Activated CD4-positive, alpha-beta T cell treated with anti-CD3 and anti-CD28 coated beads, Interleukin-2, amount 10 ng/mL, durations not matched to agents 24 days and 14 days (primary cell): ENCODE data around the gene RPS6KA6. TPM values are rescaled to one million over a fixed set of nuclear protein-coding genes. Genes with fewer than 3 reads are reported as not detected.

Experiments used
- DNase-seq: peaks from one replicate; pipeline ENCODE4 v3.0.0; 2022
- H3K27ac Mint-ChIP-seq: one replicate; pipeline ENCODE4 v1.8.0; 2022; ENCODE audit warnings: mild to moderate bottlenecking, mixed read lengths
- H3K27me3 Mint-ChIP-seq: one replicate; pipeline ENCODE4 v1.8.0; 2022; ENCODE audit warnings: mixed read lengths
- H3K36me3 Mint-ChIP-seq: one replicate; pipeline ENCODE4 v1.8.0; 2022; ENCODE audit warnings: low read depth, mild to moderate bottlenecking, mixed read lengths
- H3K4me1 Mint-ChIP-seq: one replicate; pipeline ENCODE4 v1.8.0; 2021; ENCODE audit warnings: mixed read lengths
- H3K4me3 Mint-ChIP-seq: one replicate; pipeline ENCODE4 v1.8.0; 2022; ENCODE audit warnings: mild to moderate bottlenecking, moderate library complexity, mixed read lengths
- H3K9me3 Mint-ChIP-seq: one replicate; pipeline ENCODE4 v1.8.0; 2021; ENCODE audit warnings: mixed read lengths
- intact Hi-C: fragments of 100-400 bp; cut with micrococcal nuclease; formaldehyde crosslinking; loops from one replicate; pipeline ENCODE4 v1.15.1; 2023
- total RNA-seq: library from RNA; stranded (reverse); gene quantifications from 2 replicates; pipeline ENCODE4 v1.2.3, GENCODE V29; 2022

The RPS6KA6 gene
- total RNA-seq, 1 donor from 2014 or later: not detected

- Mint-ChIP-seq H3K27ac (no peak overlapping the region), H3K36me3 (no peaks in the 10 kb centered on the region), H3K9me3 (no peaks in the 10 kb centered on the region), H3K27me3 (peaks cover 8% of the 10 kb centered on the region), H3K4me1 (no peaks in the 10 kb centered on the region), H3K4me3 (peak overlapping the region; percentile 36)
- DNase-seq: no peak
- intact Hi-C loops: no loop called here
Measured at GRCh38 chrX:84186603-84187532, 1.1 kb downstream of the RPS6KA6 start.

GRCh38 chrX:84182516-84182915 lies 5.5 kb downstream of the RPS6KA6 start:
- Mint-ChIP-seq H3K27me3 (peaks cover 5% of the 10 kb centered on the region), H3K4me3 (no peak overlapping the region), H3K27ac (no peak overlapping the region), H3K36me3 (no peaks in the 10 kb centered on the region), H3K4me1 (no peaks in the 10 kb centered on the region), H3K9me3 (no peaks in the 10 kb centered on the region)
- intact Hi-C loops: no loop called here
- DNase-seq: no peak

DNA sequence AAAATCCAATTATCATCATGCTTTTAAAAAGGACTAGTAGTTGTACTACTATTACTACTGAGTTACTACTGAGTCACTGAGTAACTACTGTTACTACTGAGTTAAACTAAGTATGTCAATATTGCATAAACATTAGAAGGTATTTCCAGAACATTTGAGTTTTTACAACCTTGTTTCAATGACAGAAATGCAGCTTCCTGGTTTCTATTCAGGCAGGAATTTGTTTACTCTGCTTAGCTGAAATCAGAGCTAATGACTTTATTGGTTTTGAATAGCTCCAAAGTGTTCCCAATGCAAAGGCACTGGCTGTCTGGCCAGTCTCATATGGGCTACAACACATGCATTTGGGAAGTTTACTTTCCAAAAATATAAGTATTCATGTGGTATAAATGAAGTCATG lies 12.0 kb downstream of the RPS6KA6 start:
- Mint-ChIP-seq H3K4me3 (no peak overlapping the region), H3K9me3 (no peaks in the 10 kb centered on the region), H3K4me1 (no peaks in the 10 kb centered on the region), H3K36me3 (no peaks in the 10 kb centered on the region), H3K27ac (no peak overlapping the region), H3K27me3 (no peaks in the 10 kb centered on the region)
- no peak for DNase-seq
- intact Hi-C loops: no loop called here

DNA sequence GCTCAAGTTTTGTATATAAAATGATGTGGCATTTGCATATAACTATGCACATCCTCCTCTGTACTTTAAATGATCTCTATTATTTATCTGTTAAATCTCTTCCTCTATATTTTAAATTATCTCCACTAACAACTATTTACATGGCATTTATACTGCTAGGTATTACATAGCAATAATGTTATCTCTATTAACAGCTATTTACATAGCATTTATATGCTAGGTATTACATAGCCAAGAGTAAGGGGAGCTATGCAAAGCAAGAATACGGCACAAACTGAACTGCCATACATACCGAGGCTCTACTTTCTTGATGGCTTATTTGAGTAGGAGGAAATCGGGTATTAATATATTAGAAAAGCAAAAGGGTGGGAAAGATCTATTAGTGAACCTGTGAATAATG lies 12.7 kb downstream of the RPS6KA6 start:
- intact Hi-C loops: no loop called here
- no peaks in the 10 kb centered on the region for H3K36me3 Mint-ChIP-seq
- no peaks in the 10 kb centered on the region for H3K27me3 Mint-ChIP-seq
- H3K9me3 Mint-ChIP-seq: no peaks in the 10 kb centered on the region
- no peak overlapping the region for H3K4me3 Mint-ChIP-seq
- H3K4me1 Mint-ChIP-seq: no peaks in the 10 kb centered on the region
- no peak overlapping the region for H3K27ac Mint-ChIP-seq
- no peak for DNase-seq

GRCh38 chrX:84174348-84174747 lies 13.7 kb downstream of the RPS6KA6 start:
- Mint-ChIP-seq H3K4me1 (no peaks in the 10 kb centered on the region), H3K27me3 (no peaks in the 10 kb centered on the region), H3K36me3 (no peaks in the 10 kb centered on the region), H3K27ac (no peak overlapping the region), H3K4me3 (no peak overlapping the region), H3K9me3 (no peaks in the 10 kb centered on the region)
- intact Hi-C loops: no loop called here
- DNase-seq: no peak

GRCh38 chrX:84170931-84171330 lies 17.1 kb downstream of the RPS6KA6 start:
- Mint-ChIP-seq H3K27ac (no peak overlapping the region), H3K9me3 (no peaks in the 10 kb centered on the region), H3K4me3 (no peak overlapping the region), H3K4me1 (no peaks in the 10 kb centered on the region), H3K27me3 (no peaks in the 10 kb centered on the region), H3K36me3 (no peaks in the 10 kb centered on the region)
- intact Hi-C loops: no loop called here
- DNase-seq: no peak

GRCh38 chrX:84168574-84168973 lies 19.4 kb downstream of the RPS6KA6 start:
- Mint-ChIP-seq H3K27ac (no peak overlapping the region), H3K36me3 (no peaks in the 10 kb centered on the region), H3K27me3 (no peaks in the 10 kb centered on the region), H3K4me1 (no peaks in the 10 kb centered on the region), H3K4me3 (no peak overlapping the region), H3K9me3 (no peaks in the 10 kb centered on the region)
- no peak for DNase-seq
- intact Hi-C loops: no loop called here

GRCh38 chrX:84168095-84168494 lies 19.9 kb downstream of the RPS6KA6 start:
- Mint-ChIP-seq H3K4me3 (no peak overlapping the region), H3K9me3 (no peaks in the 10 kb centered on the region), H3K27ac (no peak overlapping the region), H3K27me3 (no peaks in the 10 kb centered on the region), H3K36me3 (no peaks in the 10 kb centered on the region), H3K4me1 (no peaks in the 10 kb centered on the region)
- intact Hi-C loops: no loop called here
- DNase-seq: no peak

DNA sequence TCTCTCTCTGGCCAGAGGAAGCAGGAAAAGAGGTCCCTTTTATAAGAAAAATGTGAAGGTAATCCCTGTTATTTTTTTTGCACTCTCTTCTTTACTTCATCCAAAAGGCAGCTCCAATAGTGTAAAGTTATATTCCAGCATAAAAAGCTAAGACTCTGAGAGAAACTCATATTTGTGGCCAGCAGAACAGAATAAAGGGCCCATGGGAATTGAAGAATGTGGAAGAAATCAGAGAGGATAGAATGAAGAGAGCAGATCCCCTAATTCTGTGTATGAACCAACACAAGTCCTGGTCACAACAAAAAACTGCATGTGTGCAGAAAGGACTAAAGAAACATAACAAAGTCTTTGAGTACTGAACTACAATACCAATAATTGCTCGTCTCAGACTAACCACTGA lies 22.3 kb downstream of the RPS6KA6 start:
- Mint-ChIP-seq H3K4me1 (no peaks in the 10 kb centered on the region), H3K4me3 (no peak overlapping the region), H3K9me3 (no peaks in the 10 kb centered on the region), H3K27me3 (no peaks in the 10 kb centered on the region), H3K27ac (no peak overlapping the region), H3K36me3 (no peaks in the 10 kb centered on the region)
- no peak for DNase-seq
- intact Hi-C loops: no loop called here

DNA sequence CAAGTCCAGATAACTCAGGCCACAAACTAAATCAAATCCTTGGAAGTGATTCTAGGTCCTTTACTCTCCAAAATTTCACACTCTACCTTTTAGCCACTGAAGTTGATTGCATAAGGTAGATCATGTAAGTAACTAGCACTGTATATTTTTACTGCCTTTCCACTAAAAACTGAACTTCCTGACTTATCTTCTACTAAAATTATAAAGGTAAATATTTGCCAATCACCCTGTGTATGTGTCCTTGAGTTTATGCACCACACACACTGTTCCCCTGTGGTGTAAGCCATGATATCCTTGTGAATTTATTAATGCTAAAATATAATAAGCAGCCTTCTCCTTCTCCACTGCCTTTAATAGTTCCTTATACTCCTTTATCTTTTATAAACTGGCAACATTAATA lies 25.6 kb downstream of the RPS6KA6 start:
- DNase-seq: no peak
- Mint-ChIP-seq H3K27me3 (no peaks in the 10 kb centered on the region), H3K4me1 (no peaks in the 10 kb centered on the region), H3K9me3 (no peaks in the 10 kb centered on the region), H3K4me3 (no peak overlapping the region), H3K27ac (no peak overlapping the region), H3K36me3 (no peaks in the 10 kb centered on the region)
- intact Hi-C loops: no loop called here

- no peak for DNase-seq
- Mint-ChIP-seq H3K4me1 (no peaks in the 10 kb centered on the region), H3K27ac (no peak overlapping the region), H3K27me3 (no peaks in the 10 kb centered on the region), H3K9me3 (no peaks in the 10 kb centered on the region), H3K4me3 (no peak overlapping the region), H3K36me3 (no peaks in the 10 kb centered on the region)
- intact Hi-C loops: no loop called here
Measured at GRCh38 chrX:84161641-84162040, 26.4 kb downstream of the RPS6KA6 start.

DNA sequence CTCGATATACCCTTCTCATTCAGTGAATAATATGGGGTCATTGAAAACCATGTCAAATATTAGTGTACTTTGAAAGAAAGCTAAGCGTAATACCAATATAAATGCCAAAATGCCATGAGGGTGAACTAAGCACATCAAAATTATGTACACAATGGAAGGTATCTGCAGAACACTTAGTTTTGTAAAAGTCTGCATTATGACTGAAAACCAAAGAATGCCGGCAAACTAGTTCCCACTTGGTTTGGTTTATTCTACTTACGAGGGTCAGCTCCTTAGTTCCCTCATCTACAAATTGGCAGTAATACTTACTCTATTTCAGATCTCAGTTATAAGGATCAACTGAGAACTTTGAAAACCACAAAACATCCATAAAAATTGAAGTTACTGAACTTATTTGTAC lies 27.3 kb downstream of the RPS6KA6 start:
- Mint-ChIP-seq H3K27ac (no peak overlapping the region), H3K4me1 (no peaks in the 10 kb centered on the region), H3K36me3 (no peaks in the 10 kb centered on the region), H3K27me3 (no peaks in the 10 kb centered on the region), H3K4me3 (no peak overlapping the region), H3K9me3 (no peaks in the 10 kb centered on the region)
- no peak for DNase-seq
- intact Hi-C loops: no loop called here

DNA sequence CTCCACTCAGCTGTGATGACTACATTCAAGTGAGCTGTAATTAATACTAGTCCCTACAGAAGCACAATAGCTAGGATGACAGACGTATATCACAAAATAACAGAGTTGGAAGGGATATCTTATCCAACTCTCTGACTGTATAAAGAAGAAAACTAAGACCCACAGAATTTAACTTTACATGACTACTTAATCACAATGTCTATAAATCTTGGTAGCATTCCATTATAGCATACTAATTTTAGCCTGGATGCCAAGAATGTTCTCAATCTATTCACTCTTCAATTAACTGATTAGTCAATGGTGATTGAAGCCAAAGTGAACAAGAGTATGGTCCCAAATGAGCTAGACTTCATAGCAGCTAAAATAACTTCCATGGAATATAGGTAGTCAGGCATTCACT lies 31.2 kb downstream of the RPS6KA6 start:
- no peaks in the 10 kb centered on the region for H3K27me3 Mint-ChIP-seq
- no peak for DNase-seq
- H3K9me3 Mint-ChIP-seq: no peaks in the 10 kb centered on the region
- no peak overlapping the region for H3K27ac Mint-ChIP-seq
- H3K36me3 Mint-ChIP-seq: no peaks in the 10 kb centered on the region
- intact Hi-C loops: no loop called here
- no peaks in the 10 kb centered on the region for H3K4me1 Mint-ChIP-seq
- H3K4me3 Mint-ChIP-seq: no peak overlapping the region

DNA sequence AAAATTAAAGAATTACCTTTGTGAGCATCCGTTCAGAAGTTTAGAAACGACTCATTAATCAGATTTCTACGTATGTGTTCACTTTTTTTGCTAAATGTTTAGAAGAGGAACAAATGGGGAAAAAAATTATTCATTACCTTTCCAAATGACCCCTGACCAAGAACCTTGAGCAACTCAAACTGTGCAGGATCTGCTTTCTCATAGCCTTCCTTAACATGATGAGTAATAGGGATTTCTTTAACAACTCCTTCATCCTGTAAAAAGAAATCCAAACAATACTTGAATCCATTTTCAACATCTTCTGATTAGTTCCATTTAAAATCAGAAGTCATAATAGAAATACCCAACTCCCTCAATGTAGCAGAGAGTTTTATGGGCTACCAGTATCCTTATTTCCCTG lies 32.1 kb downstream of the RPS6KA6 start:
- intact Hi-C loops: no loop called here
- H3K36me3 Mint-ChIP-seq: no peaks in the 10 kb centered on the region
- H3K9me3 Mint-ChIP-seq: no peaks in the 10 kb centered on the region
- no peaks in the 10 kb centered on the region for H3K4me1 Mint-ChIP-seq
- H3K27me3 Mint-ChIP-seq: no peaks in the 10 kb centered on the region
- no peak overlapping the region for H3K4me3 Mint-ChIP-seq
- no peak for DNase-seq
- no peak overlapping the region for H3K27ac Mint-ChIP-seq

DNA sequence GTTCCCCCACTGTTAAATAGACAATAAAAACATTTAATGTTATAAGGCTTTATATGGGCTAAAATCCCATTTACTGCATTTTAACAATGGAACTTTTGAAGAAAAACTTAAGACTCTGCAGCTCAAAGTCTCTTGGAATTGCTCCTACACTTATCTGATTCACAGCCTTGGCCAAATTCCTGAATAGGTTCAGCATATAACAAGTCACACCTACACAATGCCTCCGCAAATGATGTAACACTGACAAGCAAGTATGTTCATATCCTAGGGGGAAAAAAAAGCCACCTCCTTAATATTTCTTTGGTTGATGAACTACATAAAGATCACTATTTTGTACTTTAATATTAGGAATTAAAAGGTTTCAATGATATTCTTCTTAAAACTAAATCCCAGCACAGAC lies 34.5 kb downstream of the RPS6KA6 start:
- intact Hi-C loops: no loop called here
- H3K27me3 Mint-ChIP-seq: no peaks in the 10 kb centered on the region
- H3K4me3 Mint-ChIP-seq: no peak overlapping the region

More for the DNA sequence above, 34.5 kb downstream of the RPS6KA6 start:
- Mint-ChIP-seq H3K36me3 (no peaks in the 10 kb centered on the region), H3K27ac (no peak overlapping the region), H3K4me1 (no peaks in the 10 kb centered on the region), H3K9me3 (no peaks in the 10 kb centered on the region)
- no peak for DNase-seq
